Measurements from ENCODE around the gene ZC3H10. TPM values are rescaled to one million over a fixed set of nuclear protein-coding genes. Genes with fewer than 3 reads are reported as not detected.
A peak's percentile ranks its signal among the peaks of the same experiment; 100 is the strongest.

Gene ZC3H10
- total RNA-seq, 1 experiment from 2014 or later = 11.8 TPM

GRCh38 chr12:56151672-56152131 is 33.6 kb downstream of the ZC3H10 start:
- peak overlapping the region; percentile 79 for H3K27ac ChIP-seq (ENCODE audit: low read depth, low read length, poor library complexity, severe bottlenecking)
- intact Hi-C loops (cut with micrococcal nuclease; ENCODE audit: unreplicated experiment) = no loop called here
- H3K9me3 ChIP-seq (ENCODE audit: low read depth, low read length, poor library complexity, severe bottlenecking) = no peaks in the 10 kb centered on the region
- peak; percentile 47 for DNase-seq (ENCODE audit: low spot score)
- BruUV-seq (replicated peaks) = TSS peak; percentile 79
- ChIA-PET CTCF (no interaction called here), POLR2A (ENCODE audit: low non-redundant PET) (interaction anchor here (0.6 kb wide), 2 partner anchors 11 to 24 kb away, joined by 3 to 6 read pairs; no protein-coding TSS in a partner anchor)
- H3K27me3 ChIP-seq (replicated peaks; ENCODE audit: insufficient read depth, low read depth, low read length, poor library complexity) = no peaks in the 10 kb centered on the region
- no peak for TF ChIP-seq EZH2 (IDR thresholded peaks at IDR 0.05; ENCODE audit: borderline replicate concordance, low read depth, low read length, poor library complexity, severe bottlenecking)
- peaks cover 20% of the 10 kb centered on the region for H3K4me1 ChIP-seq (ENCODE audit: insufficient read depth, low read length, poor library complexity, severe bottlenecking)
- peak overlapping the region; percentile 56 for H3K4me3 ChIP-seq (ENCODE audit: low read depth, low read length, poor library complexity, severe bottlenecking)
- H3K36me3 ChIP-seq (ENCODE audit: insufficient read depth, low read length, poor library complexity, severe bottlenecking) = no peaks in the 10 kb centered on the region

DNA sequence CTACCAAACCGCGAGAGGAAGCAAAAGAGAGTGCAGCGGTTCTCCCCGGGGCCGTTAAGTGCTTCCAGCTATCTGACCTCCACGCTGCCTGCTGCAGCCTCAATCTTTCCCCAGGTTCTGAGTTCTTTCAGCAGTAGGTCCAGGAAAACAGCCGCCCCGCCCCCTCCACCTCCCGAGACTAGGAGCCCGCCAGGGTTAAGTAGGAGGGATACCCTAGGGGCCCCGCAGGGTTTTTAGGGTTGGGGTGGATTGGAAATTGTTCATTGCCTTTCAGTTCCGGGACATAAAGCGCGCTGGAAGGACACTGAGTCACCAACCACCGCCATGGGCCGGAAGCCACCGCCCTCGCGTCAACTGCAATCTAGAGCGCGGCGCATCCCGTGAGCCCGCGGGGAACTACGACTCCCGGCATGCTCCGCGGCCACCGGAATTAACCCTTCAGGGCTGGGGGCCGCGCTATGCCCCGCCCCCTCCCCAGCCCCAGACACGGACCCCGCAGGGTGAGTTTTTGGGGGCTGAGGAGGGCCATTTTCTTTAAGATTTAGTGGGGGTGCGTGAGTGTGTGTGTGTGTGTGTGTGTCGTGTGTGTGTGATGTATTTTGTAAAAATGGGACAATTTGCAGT is 34.2 kb downstream of the ZC3H10 start, which contains the start of gene MYL6B:
Gene MYL6B (plus strand): TSS at position 456 of the 624 bp plus-strand sequence. CDS start 1,332 bp downstream, outside the sequence.
- Histone ChIP-seq H3K4me1 (ENCODE audit: insufficient read depth, low read length, poor library complexity, severe bottlenecking) (peaks cover 20% of the 10 kb centered on the region), H3K27me3 (replicated peaks; ENCODE audit: insufficient read depth, low read depth, low read length, poor library complexity) (no peaks in the 10 kb centered on the region), H3K27ac (ENCODE audit: low read depth, low read length, poor library complexity, severe bottlenecking) (peak within 1 kb of the TSS; percentile 79), H3K9me3 (ENCODE audit: low read depth, low read length, poor library complexity, severe bottlenecking) (no peaks in the 10 kb centered on the region), H3K4me3 (ENCODE audit: low read depth, low read length, poor library complexity, severe bottlenecking) (peak within 1 kb of the TSS; percentile 56), H3K36me3 (ENCODE audit: insufficient read depth, low read length, poor library complexity, severe bottlenecking) (no peaks in the 10 kb centered on the region)
- BruUV-seq (replicated peaks) = no TSS peak
- intact Hi-C loops (cut with micrococcal nuclease; ENCODE audit: unreplicated experiment) = no loop called here
- CTCF ChIA-PET = no interaction called here
- POLR2A ChIA-PET (ENCODE audit: low non-redundant PET) = interaction anchor here (0.6 kb wide), 2 partner anchors 11 to 25 kb away, joined by 3 to 6 read pairs; no protein-coding TSS in a partner anchor
- no peak for TF ChIP-seq CTCF (conservative IDR thresholded peaks at IDR 0.05; ENCODE audit: low read depth, low read length)
- no peak for TF ChIP-seq EZH2 (IDR thresholded peaks at IDR 0.05; ENCODE audit: borderline replicate concordance, low read depth, low read length, poor library complexity, severe bottlenecking)
- DNase-seq (ENCODE audit: low spot score) = peak; percentile 96

DNA sequence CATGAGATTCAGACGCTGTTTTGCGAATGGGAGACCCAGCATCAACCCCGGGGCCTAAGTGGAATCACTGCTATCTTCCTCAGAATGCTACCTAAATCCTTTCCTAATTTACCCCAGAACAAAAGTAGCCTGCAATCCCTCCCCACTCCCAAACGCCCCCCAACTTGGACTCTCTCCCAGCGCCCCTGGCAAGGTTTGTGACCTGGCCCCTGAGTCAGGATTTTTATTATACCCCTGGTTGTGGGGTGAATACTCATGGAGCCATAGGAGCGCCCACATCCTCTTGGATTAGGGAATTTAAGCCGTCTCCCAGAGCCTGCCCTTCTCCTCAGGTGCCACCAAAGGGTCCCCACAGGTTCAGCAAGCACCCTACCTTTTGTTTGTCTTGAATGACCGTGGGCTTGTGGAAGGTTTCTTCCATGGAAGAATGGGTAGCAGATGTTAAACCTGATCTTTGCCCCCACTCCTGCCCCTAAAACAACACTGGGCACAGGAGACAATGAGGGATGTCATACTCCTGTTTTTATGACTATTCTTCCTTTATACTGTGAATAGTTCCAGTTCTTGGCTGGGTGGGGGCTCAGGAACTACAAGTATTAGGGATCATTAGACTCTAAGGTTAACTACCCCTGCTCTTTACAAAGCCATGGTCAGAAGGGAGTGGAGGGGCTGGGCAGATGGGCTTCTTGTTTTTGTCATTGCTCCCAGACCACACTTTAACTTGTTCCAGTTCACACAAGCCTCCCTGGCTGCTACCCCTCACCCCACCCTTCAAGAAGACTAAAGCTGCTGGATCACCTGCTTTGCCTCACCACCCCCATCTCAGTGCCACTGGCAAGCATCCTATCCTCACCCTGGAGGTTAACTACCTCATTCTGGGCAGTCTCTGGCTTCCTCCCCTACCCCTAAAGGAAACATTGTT is 35.0 kb downstream of the ZC3H10 start:
- no peak for DNase-seq (ENCODE audit: low spot score)
- CTCF ChIA-PET = no interaction called here
- intact Hi-C loops (cut with micrococcal nuclease; ENCODE audit: unreplicated experiment) = no loop called here
- peak overlapping the region; percentile 79 for H3K27ac ChIP-seq (ENCODE audit: low read depth, low read length, poor library complexity, severe bottlenecking)
- no peaks in the 10 kb centered on the region for H3K9me3 ChIP-seq (ENCODE audit: low read depth, low read length, poor library complexity, severe bottlenecking)
- TF ChIP-seq EZH2 (IDR thresholded peaks at IDR 0.05; ENCODE audit: borderline replicate concordance, low read depth, low read length, poor library complexity, severe bottlenecking) = no peak
- TF ChIP-seq CTCF (conservative IDR thresholded peaks at IDR 0.05; ENCODE audit: low read depth, low read length) = no peak
- TSS peak; percentile 85 for BruUV-seq (replicated peaks)
- H3K4me3 ChIP-seq (ENCODE audit: low read depth, low read length, poor library complexity, severe bottlenecking) = peak overlapping the region; percentile 56
- H3K36me3 ChIP-seq (ENCODE audit: insufficient read depth, low read length, poor library complexity, severe bottlenecking) = no peaks in the 10 kb centered on the region
- H3K4me1 ChIP-seq (ENCODE audit: insufficient read depth, low read length, poor library complexity, severe bottlenecking) = peaks cover 20% of the 10 kb centered on the region
- POLR2A ChIA-PET (ENCODE audit: low non-redundant PET) = no interaction called here
- H3K27me3 ChIP-seq (replicated peaks; ENCODE audit: insufficient read depth, low read depth, low read length, poor library complexity) = no peaks in the 10 kb centered on the region

All from A673 (cell line).